ENCODE results near the gene PEX6. TPM values are rescaled to one million over a fixed set of nuclear protein-coding genes. Genes with fewer than 3 reads are reported as not detected.

Gene PEX6
- total and polyA plus RNA-seq, 2 of the 13 experiments (the other 11 are each of a cell fraction or from before 2014, with no cell fraction given), result 5.1 to 6.7 TPM

DNA sequence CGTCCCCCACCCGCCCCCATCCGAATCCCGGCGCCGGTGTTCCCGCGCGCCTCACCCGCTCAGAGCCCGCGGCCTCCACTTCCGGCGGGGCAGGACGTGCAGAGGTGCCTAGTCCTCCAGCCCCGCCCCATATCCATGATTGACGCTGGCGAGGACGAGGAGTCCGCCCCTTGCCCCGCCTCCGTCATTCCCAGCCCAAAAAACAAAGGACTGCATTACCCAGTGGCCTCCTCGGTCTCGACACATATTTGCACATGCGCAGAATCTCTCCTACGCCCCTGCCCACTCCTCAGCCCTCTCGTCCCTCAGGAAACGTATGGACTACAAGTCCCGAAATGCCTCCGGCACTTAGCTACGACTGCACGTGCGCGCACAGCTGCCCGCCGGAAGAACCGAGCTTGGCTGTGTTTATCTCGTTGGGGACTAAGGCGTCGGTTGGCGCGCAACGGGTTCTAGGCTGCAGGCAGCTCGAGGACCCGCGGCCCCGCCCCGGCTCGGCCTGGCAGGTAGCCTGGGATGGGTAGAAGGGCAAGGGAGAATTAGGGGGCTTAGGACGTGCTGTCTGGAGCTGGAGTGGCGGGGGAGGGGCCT is 35.0 kb upstream of the PEX6 start, which contains the start of the genes KLHDC3 and MEA1 (continued):
- TF ChIP-seq, protein P1, sequence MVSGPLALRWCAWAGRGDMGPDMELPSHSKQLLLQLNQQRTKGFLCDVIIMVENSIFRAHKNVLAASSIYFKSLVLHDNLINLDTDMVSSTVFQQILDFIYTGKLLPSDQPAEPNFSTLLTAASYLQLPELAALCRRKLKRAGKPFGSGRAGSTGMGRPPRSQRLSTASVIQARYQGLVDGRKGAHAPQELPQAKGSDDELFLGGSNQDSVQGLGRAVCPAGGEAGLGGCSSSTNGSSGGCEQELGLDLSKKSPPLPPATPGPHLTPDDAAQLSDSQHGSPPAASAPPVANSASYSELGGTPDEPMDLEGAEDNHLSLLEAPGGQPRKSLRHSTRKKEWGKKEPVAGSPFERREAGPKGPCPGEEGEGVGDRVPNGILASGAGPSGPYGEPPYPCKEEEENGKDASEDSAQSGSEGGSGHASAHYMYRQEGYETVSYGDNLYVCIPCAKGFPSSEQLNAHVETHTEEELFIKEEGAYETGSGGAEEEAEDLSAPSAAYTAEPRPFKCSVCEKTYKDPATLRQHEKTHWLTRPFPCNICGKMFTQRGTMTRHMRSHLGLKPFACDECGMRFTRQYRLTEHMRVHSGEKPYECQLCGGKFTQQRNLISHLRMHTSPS (CRISPR knock-in tag; IDR thresholded peaks at IDR 0.05; ENCODE audit: low read depth), result 0 out of 2 replicates have a peak, but pooled peaks have one; percentile 17
- peak; percentile 89 for TF ChIP-seq KDM5A (IDR thresholded peaks at IDR 0.05; ENCODE audit: borderline replicate concordance, low read length)
- TF ChIP-seq MTF2 (CRISPR knock-in tag; IDR thresholded peaks at IDR 0.05; ENCODE audit: borderline replicate concordance), result no peak
- TF ChIP-seq ZNF713 (CRISPR knock-in tag; IDR thresholded peaks at IDR 0.05), result no peak
- TF ChIP-seq ZNF780A (CRISPR knock-in tag; IDR thresholded peaks at IDR 0.05), result no peak
- TF ChIP-seq, protein P2, sequence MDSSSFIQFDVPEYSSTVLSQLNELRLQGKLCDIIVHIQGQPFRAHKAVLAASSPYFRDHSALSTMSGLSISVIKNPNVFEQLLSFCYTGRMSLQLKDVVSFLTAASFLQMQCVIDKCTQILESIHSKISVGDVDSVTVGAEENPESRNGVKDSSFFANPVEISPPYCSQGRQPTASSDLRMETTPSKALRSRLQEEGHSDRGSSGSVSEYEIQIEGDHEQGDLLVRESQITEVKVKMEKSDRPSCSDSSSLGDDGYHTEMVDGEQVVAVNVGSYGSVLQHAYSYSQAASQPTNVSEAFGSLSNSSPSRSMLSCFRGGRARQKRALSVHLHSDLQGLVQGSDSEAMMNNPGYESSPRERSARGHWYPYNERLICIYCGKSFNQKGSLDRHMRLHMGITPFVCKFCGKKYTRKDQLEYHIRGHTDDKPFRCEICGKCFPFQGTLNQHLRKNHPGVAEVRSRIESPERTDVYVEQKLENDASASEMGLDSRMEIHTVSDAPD (CRISPR knock-in tag; IDR thresholded peaks at IDR 0.05), result no peak
- TF ChIP-seq MTA3 (CRISPR knock-in tag; IDR thresholded peaks at IDR 0.05), result no peak
- no peak for TF ChIP-seq TCF12 (IDR thresholded peaks at IDR 0.05)
- TF ChIP-seq TCF12 (CRISPR knock-in tag; IDR thresholded peaks at IDR 0.05), result no peak
- TF ChIP-seq KAT8 (CRISPR knock-in tag; IDR thresholded peaks at IDR 0.05), result peak; percentile 86
- no peak; the same call in 1 of the 2 replicates for TF ChIP-seq FOXC1 (CRISPR knock-in tag; IDR thresholded peaks at IDR 0.05; ENCODE audit: borderline replicate concordance)
- TF ChIP-seq, protein P3, sequence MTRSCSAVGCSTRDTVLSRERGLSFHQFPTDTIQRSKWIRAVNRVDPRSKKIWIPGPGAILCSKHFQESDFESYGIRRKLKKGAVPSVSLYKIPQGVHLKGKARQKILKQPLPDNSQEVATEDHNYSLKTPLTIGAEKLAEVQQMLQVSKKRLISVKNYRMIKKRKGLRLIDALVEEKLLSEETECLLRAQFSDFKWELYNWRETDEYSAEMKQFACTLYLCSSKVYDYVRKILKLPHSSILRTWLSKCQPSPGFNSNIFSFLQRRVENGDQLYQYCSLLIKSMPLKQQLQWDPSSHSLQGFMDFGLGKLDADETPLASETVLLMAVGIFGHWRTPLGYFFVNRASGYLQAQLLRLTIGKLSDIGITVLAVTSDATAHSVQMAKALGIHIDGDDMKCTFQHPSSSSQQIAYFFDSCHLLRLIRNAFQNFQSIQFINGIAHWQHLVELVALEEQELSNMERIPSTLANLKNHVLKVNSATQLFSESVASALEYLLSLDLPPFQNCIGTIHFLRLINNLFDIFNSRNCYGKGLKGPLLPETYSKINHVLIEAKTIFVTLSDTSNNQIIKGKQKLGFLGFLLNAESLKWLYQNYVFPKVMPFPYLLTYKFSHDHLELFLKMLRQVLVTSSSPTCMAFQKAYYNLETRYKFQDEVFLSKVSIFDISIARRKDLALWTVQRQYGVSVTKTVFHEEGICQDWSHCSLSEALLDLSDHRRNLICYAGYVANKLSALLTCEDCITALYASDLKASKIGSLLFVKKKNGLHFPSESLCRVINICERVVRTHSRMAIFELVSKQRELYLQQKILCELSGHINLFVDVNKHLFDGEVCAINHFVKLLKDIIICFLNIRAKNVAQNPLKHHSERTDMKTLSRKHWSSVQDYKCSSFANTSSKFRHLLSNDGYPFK (CRISPR knock-in tag; IDR thresholded peaks at IDR 0.05; ENCODE audit: borderline replicate concordance), result peak; percentile 75; the same call in 1 of the 2 replicates
- no peak for TF ChIP-seq SNAI1 (CRISPR knock-in tag; IDR thresholded peaks at IDR 0.05; ENCODE audit: borderline replicate concordance)
- TF ChIP-seq JDP2 (CRISPR knock-in tag; IDR thresholded peaks at IDR 0.05; ENCODE audit: borderline replicate concordance), result no peak
- TF ChIP-seq ZBTB3 (CRISPR knock-in tag; IDR thresholded peaks at IDR 0.05; ENCODE audit: borderline replicate concordance, low read depth), result 0 out of 2 replicates have a peak, but pooled peaks have one; percentile 53
- TF ChIP-seq, protein P4, sequence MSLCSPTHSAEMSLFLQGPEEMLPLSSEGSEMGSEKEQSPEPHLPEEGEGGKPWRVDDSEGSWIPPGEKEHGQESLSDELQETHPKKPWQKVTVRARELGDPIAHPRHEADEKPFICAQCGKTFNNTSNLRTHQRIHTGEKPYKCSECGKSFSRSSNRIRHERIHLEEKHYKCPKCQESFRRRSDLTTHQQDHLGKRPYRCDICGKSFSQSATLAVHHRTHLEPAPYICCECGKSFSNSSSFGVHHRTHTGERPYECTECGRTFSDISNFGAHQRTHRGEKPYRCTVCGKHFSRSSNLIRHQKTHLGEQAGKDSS (CRISPR knock-in tag; IDR thresholded peaks at IDR 0.05; ENCODE audit: borderline replicate concordance, low read depth), result 0 out of 2 replicates have a peak, but pooled peaks have one; percentile 70
- TF ChIP-seq, protein P5, sequence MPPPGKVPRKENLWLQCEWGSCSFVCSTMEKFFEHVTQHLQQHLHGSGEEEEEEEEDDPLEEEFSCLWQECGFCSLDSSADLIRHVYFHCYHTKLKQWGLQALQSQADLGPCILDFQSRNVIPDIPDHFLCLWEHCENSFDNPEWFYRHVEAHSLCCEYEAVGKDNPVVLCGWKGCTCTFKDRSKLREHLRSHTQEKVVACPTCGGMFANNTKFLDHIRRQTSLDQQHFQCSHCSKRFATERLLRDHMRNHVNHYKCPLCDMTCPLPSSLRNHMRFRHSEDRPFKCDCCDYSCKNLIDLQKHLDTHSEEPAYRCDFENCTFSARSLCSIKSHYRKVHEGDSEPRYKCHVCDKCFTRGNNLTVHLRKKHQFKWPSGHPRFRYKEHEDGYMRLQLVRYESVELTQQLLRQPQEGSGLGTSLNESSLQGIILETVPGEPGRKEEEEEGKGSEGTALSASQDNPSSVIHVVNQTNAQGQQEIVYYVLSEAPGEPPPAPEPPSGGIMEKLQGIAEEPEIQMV (CRISPR knock-in tag; IDR thresholded peaks at IDR 0.05; ENCODE audit: low read depth), result peak; percentile 40; the same call in 1 of the 2 replicates
- no peak for TF ChIP-seq ZNF101 (CRISPR knock-in tag; IDR thresholded peaks at IDR 0.05; ENCODE audit: borderline replicate concordance, low read depth)
- peak; percentile 87 for TF ChIP-seq CBFB (CRISPR knock-in tag; IDR thresholded peaks at IDR 0.05)
- TF ChIP-seq GTF2F1 (IDR thresholded peaks at IDR 0.05; ENCODE audit: low read length), result no peak

Measured in HepG2 (cell line).